GM21825 (cell line): ENCODE data around the gene WWOX.

ENCODE experiments used
- ATAC-seq: cut with Tn5 transposase; IDR thresholded peaks from one replicate; pipeline ENCODE4 v1.9.1; 2021; ENCODE audit warnings: mild to moderate bottlenecking, moderate library complexity; ENCODE audit not compliant: unreplicated experiment

The WWOX gene

GRCh38 chr16:78485917-78486257 lies 386.4 kb downstream of the WWOX start:
- ATAC-seq: no peak

DNA sequence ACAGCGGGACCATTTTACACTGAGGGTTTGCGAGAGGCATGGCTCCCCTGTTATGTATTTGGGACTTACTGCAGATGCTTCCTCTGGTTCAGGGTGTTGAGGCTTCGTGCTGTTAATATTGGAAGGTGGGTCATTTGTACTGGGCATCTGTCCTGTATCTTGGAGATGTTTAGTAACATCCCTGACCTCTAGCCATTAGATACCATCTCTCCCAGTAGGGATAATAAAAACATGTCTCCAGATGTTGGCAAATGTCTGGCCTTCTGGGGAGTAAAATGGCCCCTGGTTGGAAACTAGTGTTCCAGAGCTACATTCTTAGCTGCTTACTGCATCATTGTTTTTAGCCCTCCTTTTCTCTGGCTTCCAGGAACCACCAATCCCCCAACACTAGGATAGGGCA lies 388.0 kb downstream of the WWOX start:
- ATAC-seq: no peak

- no peak for ATAC-seq
Measured at GRCh38 chr16:78489072-78489471, 389.6 kb downstream of the WWOX start.

GRCh38 chr16:78489631-78490030 lies 390.2 kb downstream of the WWOX start:
- no peak for ATAC-seq

- no peak for ATAC-seq
Measured at GRCh38 chr16:78490431-78490830, 391.0 kb downstream of the WWOX start.

DNA sequence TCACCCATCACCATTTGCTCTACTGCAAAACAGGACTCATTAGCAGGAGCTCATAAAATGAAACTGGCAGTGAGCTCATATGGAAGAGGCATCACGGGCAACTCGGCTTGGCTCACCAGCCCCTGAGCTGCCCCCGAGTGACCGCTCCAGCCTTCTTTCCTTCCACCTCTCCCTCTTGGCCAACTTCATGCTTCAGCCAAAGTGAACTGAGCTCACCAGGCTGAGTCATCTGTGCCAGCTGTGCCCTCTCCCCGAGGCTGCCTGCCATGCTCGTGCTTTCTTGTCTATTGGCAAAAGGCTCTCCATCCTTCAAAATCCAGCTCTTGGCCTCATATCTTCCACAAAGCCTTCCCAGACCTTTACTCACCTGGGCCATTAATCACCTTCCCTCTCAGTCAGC lies 391.4 kb downstream of the WWOX start:
- no peak for ATAC-seq

DNA sequence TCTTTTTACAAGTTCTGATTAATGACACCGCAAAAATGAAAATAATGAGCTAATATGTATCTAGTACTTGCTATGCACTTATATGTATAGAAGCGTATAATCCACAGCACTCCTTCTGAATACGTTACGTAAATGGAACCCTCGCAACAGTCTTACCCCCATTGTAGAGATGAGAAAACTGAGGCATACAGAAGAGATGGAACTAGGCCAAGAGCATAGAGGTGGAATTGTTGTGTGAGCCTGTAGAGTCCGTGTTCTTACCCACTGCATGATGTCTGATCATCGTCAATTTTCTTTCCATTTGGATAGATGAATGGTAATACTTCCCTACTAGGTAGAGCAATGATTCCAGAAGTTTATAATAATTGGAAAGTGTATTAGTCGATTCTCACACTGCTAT lies 394.1 kb downstream of the WWOX start:
- no peak for ATAC-seq

DNA sequence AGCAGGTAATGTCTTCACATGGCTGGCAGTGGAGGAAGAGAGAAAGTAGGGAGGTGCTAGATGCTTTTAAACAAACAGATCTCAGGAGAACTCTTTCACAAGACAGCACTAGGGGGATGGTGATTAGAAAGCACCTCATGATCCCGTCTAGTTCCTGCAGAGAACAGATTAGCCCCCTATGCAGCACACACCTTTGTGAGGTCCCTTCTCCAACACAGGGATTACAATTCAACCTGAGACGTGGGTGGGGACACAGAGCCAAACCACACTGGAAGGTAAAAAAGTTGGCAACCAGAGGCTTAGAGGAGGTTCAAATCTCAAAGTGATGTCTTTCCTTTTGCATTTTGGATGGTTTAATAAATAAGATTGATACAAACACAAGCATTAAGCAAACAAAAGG lies 394.7 kb downstream of the WWOX start:
- ATAC-seq: no peak

- no peak for ATAC-seq
Measured at GRCh38 chr16:78494674-78495073, 395.2 kb downstream of the WWOX start.

- no peak for ATAC-seq
Measured at GRCh38 chr16:78496189-78496588, 396.7 kb downstream of the WWOX start.

DNA sequence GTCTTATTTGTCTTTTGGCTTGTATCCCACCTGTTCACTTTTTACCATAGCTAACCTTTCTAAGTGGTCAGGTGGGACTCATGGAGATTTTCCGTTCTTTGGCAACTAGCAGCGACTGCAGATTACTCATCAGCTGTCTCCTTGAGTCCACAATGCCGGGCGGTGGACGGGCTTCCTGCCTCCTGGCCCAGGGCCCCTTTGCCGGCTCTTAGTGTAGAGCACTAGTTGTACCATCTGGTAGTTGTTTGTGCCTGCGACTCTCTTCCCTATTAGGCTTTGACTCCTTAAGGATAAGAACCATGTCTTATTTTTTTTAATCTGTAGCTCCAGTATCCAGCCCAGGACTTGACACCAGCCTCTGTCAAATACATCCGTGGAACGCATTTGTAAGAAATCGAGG lies 399.9 kb downstream of the WWOX start:
- no peak for ATAC-seq

- no peak for ATAC-seq
Measured at GRCh38 chr16:78500659-78501270, 401.3 kb downstream of the WWOX start.

DNA sequence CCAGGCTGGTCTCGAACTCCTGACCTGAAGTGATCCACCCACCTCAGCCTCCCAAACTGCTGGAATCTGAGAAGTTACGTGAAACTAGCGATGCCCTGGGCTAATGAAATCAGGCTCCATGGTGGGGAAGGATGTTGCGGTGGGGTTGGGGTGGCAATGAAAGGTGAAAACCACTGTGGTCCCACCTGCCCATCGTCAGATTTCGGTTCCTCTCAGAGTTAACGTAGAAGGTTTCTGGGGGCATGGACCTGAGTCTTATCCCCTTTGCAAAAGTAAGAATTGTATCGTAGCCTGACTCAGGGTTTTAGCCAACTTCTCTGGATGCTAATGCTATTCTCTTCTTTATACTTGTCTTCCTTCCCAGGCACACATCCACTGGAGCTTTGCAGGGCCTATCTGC lies 402.3 kb downstream of the WWOX start:
- ATAC-seq: no peak

DNA sequence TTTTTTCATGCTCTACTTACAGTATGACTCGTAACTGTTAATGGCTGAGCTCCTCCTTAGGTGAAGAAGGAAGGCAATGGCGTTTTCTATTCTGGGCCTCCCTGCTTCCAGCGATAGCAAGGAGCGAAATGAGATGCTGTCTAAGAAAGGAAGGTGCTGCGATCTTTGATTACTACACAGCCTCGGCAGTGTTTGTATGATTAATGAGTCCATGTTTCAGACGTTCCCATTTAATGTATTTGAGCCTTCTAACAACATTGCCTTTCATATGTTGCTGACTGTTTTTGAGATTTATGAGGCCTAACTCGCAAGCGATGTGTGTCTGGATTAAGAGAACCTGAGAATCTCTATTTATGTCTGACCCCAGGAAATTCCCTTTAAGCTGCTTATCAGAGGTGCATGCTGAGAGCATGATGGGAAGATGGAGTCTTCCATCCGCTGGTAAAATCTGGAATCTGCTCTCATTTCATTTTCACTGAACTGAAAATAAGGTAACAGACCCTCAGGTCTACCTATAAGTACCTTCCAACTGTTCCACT lies 403.4 kb downstream of the WWOX start:
- ATAC-seq: no peak

DNA sequence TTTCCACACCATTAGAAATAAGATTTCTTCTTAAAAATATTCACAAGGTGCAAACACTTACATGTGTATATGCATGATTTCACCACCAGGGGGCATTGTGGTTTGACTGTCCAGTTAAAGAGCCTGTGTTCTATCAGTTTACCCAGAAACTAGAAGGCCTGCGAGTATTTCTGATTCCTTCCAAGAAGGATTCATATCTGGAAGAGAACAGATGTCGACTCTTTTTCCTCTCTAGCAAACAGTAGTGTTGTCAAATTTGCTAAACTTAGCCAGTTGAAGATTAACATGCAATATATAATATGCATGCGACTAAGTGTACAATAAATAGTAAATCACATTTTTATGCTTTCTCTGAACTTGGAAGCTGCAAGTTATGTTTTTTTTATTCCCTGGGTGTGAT lies 404.1 kb downstream of the WWOX start:
- ATAC-seq: no peak

DNA sequence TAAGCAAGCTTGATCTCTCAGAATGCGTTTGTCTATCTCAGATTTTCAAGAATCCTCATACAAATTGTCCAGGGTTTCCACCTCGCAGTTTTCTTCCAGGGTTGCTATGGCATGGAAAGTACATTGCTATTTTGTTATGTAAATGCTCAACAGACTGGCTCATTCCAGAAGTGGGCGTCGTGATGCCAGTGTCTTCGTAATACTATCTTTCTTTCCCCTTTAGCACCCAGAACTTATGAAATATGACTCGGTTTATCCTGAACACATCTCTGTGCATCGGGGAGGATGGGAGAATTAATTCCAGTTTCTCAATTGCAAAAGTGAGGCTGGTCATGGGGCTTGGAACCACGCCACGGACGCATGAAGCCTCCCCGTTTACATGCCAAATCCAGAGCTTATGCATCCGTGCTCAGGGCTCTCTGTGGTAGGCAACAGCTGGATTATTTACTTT lies 405.0 kb downstream of the WWOX start:
- no peak for ATAC-seq

- ATAC-seq: no peak
Measured at GRCh38 chr16:78505036-78505435, 405.6 kb downstream of the WWOX start.

DNA sequence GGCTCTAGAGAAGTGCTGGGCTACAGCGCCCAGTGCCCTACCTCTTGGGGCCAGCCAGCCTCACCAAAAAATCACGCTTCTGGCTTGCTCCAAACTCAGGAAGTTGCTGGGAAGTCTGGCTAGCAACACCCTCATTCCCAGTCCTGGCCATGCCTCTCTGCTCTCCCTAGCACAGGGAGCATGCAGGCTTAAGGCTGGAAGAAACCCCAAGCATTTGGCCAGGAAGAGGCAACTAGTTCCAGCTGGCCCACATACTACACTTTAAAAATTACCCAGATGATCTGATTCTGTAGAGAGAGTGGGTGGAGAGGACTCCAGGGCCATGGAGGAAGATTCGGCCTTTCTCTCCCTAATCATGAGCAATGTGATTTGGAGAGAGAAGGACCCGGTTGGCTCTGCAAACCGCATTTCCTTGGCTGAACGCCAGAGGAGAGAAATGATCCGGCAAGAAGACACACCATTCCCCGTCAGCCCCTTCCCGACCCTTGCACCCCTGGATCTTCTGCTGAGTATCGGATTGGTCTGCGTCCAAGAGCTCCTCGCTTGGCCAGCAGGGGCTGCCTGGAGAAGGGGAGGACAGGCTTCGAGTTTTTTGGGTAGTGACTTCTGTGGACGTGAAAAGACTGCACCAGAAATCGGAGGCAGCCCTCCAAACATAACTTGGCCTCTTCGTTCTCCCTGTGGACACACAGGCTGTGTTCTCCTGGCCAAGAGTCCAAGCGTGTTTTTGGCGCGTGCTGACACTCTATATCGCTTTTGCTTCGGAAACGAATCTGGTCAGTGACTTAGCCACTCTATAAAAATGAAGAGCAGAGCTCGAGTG lies 406.3 kb downstream of the WWOX start:
- no peak for ATAC-seq

- ATAC-seq: no peak
Measured at GRCh38 chr16:78506367-78507193, 407.1 kb downstream of the WWOX start.

DNA sequence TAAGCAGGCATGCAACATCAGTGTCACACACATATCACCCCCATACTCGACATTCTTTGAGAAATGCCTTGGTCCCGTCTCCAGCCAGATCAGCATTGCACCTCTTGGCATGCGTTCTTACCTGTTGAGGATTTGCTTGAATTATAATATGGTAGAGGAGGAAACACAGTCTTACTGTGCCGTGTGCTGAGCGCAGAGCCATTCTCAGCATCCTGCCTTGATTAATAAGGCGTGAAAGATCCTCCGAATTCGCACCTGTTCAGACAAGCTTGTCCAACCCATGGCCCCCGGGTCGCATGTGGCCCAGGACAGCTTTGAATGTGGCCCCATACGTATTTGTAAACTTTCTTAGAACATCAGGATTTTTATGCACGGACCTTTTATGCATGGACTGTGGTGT lies 408.1 kb downstream of the WWOX start:
- ATAC-seq: no peak

GRCh38 chr16:78509965-78510364 lies 410.5 kb downstream of the WWOX start:
- ATAC-seq: no peak

- no peak for ATAC-seq
Measured at GRCh38 chr16:78510496-78510895, 411.0 kb downstream of the WWOX start.
